ENCODE data around the gene TP53RK. TPM values are rescaled to one million over a fixed set of nuclear protein-coding genes. Genes with fewer than 3 reads are reported as not detected.

The TP53RK gene
- total RNA-seq, 1 experiment from 2014 or later = 45.4 TPM

DNA sequence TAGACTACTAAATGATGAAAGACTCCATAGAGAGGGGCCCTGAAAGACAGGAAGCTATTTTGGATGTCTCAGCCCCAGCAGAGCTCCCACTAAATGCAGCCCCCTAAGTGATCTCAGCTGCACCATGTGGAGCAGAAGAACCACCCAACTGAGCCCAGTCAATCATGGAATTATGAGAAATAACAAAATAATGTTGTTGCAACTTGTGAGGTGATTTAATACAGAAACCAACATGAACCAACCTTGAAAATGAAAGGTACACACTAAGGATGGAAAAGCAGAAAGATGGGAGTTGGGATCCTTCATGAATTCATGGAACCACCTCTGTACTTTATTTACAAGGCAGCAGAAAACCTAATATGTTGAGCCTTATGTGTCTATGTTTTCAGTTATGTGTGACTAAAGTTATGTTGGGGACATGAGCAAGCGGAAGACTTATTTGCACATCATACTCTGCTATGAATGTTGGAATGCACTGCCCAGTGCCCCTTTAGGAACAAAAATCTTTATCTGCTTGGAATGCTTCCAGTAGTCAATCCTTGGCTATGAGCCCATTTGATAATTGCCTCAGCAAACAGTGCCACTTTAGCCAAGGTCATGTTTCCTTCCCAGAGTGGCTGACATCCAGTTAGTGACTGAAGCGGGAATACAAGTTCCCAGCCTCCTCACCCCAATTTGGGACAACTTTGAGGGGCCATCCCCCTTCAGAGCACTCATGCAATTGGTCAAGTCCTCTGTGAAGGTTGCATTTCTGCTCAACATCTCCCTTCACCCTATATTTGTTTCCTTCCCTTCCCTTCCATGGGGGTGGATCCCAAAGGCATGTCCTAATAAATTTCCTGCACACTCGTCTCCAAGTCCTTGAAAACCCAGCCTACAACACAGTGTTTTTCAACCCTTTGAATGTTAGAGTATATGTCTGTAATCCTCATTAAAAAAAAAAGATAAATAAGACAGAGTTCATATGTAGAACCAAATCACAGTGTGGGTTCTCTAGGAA, 18.4 kb downstream of the TP53RK start:
- DNase-seq = no peak
- Histone ChIP-seq H3K4me3 (no peak overlapping the region), H3K27me3 (no peaks in the 10 kb centered on the region), H3K27ac (no peak overlapping the region), H3K36me3 (no peaks in the 10 kb centered on the region), H3K4me1 (no peaks in the 10 kb centered on the region), H3K9me3 (replicated peaks) (no peaks in the 10 kb centered on the region; the same call in 1 of the 2 replicates)

DNA sequence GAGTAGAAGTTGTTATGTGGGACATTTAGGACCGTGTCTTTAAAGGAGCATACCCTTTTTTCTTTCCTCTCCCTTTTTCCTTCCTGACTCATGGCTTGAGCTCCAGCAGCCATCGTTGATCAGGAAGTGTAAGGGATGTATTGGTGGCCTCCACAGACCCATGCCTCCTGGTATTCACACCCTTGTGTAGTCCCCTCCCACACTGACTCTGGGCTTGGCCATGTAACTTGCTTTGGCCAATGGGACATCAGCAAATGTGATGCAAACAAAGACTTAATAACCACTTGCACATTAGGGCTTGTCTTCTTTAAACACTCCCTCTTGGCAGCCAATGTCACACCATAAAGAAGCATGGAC, 19.0 kb downstream of the TP53RK start:
- DNase-seq = no peak
- no peaks in the 10 kb centered on the region for H3K27me3 ChIP-seq
- H3K9me3 ChIP-seq (replicated peaks) = no peaks in the 10 kb centered on the region; the same call in 1 of the 2 replicates
- no peak overlapping the region for H3K4me3 ChIP-seq
- H3K36me3 ChIP-seq = no peaks in the 10 kb centered on the region
- H3K4me1 ChIP-seq = no peaks in the 10 kb centered on the region
- no peak overlapping the region for H3K27ac ChIP-seq

DNA sequence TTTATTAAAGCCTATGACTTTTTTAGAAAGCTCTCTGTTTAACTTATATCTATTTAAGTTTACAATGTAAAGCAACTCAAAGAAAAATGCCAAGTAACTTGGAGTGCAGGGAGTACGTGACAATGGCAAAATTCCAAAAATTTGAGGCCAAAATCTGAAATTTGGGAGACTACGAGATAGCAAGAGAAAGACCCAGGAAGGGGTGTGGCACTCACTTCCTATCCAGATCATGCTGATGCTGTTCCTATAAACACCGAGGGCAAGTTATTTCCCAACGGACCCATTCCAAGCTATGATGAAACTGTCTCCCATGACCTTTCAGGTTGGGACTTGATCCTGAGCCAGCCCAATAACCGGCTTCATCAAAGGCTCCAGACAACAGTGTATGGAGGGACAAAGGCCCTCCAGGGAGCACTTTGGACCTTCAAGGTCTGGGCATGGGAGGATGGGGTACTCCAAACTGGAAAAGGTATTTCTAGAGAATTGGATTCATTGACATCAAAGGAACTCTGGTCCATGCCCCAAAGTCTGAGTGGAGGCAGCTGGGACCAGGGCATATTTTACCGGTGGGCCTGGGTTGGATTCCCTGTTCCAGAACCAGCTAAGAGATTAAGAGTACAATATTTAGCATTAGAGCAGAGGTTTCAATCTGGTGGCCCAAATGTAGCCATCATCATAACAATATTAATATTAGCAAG, 22.3 kb downstream of the TP53RK start:
- Histone ChIP-seq H3K4me1 (no peaks in the 10 kb centered on the region), H3K4me3 (no peak overlapping the region), H3K36me3 (no peaks in the 10 kb centered on the region), H3K27me3 (no peaks in the 10 kb centered on the region), H3K27ac (no peak overlapping the region), H3K9me3 (replicated peaks) (no peaks in the 10 kb centered on the region; the same call in 1 of the 2 replicates)
- no peak for DNase-seq

DNA sequence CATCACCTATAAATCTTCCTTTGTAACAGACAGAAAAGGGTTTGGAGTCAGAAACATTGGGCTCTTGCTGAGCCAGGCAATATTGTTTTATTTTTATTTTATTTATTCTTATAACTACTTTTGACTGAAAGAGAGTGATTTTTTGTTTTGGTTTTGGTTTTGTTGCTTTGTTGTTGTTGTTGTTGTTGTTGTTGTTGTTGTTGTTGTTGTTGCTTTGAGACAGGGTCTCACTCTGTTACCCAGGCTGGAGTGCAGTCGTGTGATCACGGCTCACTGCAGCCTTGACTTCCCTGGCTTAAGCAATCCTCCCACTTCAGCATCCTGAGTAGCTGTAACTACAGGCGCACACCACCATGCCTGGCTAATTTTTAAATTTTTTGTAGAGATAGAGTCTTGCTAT, 22.9 kb downstream of the TP53RK start:
- no peaks in the 10 kb centered on the region for H3K4me1 ChIP-seq
- H3K27me3 ChIP-seq = no peaks in the 10 kb centered on the region
- H3K36me3 ChIP-seq = no peaks in the 10 kb centered on the region
- H3K9me3 ChIP-seq (replicated peaks) = no peaks in the 10 kb centered on the region; the same call in 1 of the 2 replicates
- H3K27ac ChIP-seq = no peak overlapping the region
- no peak for DNase-seq
- H3K4me3 ChIP-seq = no peak overlapping the region

DNA sequence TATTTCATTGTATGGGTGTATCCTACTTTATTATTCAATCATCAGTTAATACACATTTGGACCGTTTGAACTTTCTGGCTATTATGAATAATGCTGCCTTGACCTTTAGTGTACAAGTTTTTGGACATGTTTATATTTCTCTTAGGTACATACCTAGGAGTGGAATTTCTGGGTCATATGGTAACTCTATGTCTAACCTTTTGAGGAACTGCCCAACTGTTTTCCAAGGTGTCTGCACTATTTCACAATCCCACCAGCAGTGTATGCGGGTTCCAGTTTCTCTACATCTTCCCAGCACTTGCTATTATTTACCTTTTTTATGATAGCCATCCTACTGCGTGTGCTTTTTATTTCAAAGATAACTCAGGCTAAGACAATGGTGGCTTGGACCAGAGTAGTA, 23.6 kb downstream of the TP53RK start:
- Histone ChIP-seq H3K36me3 (no peaks in the 10 kb centered on the region), H3K4me1 (no peaks in the 10 kb centered on the region), H3K9me3 (replicated peaks) (no peaks in the 10 kb centered on the region), H3K4me3 (no peak overlapping the region), H3K27ac (no peak overlapping the region), H3K27me3 (no peaks in the 10 kb centered on the region)
- DNase-seq = no peak

DNA sequence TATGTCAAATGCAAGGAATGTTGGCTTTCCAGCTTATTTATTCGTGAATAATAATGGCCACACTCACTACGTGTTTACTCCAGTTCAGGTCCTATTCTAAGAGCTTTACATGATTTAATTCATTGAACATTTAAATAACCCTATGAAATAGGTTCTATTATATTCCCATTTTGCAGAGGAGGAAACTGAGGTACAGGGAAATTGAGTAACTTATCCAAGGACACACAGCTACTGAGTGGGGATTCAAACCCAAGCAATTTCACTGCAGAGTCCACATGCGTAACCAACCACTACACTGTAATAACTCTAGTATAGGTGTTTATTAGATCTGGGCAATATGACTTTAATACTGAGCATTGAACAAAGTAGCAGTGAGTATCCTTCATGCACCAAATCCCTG, 25.7 kb downstream of the TP53RK start:
- no peaks in the 10 kb centered on the region for H3K4me1 ChIP-seq
- no peaks in the 10 kb centered on the region for H3K27me3 ChIP-seq
- no peak overlapping the region for H3K4me3 ChIP-seq
- H3K27ac ChIP-seq = no peak overlapping the region
- DNase-seq = no peak
- H3K36me3 ChIP-seq = no peaks in the 10 kb centered on the region
- H3K9me3 ChIP-seq (replicated peaks) = peaks cover 3% of the 10 kb centered on the region; the same call in 1 of the 2 replicates

DNA sequence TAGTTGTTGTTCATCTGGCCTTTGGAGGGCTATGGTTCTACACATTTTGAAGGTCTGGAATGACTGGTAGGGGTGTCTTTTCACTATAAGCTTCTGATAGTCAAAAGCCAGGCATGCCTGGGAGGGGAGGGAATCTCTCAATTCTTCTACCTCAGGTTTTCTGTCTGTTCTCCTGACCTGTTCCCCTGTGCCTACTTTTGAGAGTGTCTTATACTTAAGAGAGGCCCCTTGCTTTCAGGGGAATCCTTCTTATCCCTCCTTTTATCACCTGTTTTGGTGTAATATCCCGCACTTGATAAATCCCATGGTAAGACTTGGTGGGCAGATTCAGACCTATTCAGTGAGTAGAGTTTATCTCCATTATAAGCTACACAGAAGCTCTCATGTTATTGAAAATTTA, 27.6 kb downstream of the TP53RK start:
- H3K27me3 ChIP-seq = no peaks in the 10 kb centered on the region
- H3K9me3 ChIP-seq (replicated peaks) = peaks cover 3% of the 10 kb centered on the region; the same call in 1 of the 2 replicates
- no peak overlapping the region for H3K4me3 ChIP-seq
- H3K36me3 ChIP-seq = no peaks in the 10 kb centered on the region
- no peaks in the 10 kb centered on the region for H3K4me1 ChIP-seq
- no peak for DNase-seq
- H3K27ac ChIP-seq = no peak overlapping the region

DNA sequence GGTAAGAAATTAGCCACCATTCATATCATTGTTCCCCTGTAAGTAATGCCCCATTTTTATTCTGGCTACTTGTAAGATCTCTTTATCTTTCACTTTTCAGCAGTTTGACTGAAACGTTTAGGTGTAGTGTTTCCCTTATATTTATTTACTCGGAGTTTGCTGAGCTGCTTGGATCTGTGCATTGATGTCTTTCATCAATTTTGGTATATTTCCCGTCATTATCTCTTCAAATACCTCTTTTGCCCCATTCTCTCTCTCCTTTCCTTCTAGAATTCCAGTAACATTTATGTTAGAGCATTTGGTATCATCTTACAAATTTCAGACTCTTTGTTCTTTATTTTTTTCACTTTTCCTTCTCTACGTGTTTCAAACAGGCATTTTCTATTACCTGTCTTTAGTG, 28.8 kb downstream of the TP53RK start:
- Histone ChIP-seq H3K9me3 (replicated peaks) (peaks cover 3% of the 10 kb centered on the region; the same call in 1 of the 2 replicates), H3K4me3 (no peak overlapping the region), H3K36me3 (no peaks in the 10 kb centered on the region), H3K4me1 (no peaks in the 10 kb centered on the region), H3K27ac (no peak overlapping the region), H3K27me3 (no peaks in the 10 kb centered on the region)
- no peak for DNase-seq

DNA sequence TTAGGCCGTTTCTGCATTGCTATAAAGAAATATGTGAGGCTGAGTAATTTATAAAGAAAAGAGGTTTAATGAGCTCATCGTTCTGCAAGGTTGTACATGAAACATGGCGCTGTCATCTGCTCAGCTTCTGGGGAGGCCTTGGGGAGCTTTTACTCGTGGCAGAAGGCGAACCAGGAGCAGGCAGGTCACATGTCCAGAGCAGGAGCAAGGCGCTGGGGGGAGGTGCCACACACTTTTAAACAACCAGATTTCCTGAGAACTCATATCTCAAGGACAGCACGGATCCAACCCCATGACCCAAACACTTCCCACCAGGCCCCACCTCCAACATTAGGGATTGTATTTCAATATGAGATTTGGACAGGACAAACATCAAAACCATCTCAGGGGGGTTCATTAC, 31.6 kb downstream of the TP53RK start:
- Histone ChIP-seq H3K4me3 (no peak overlapping the region), H3K9me3 (replicated peaks) (peaks cover 3% of the 10 kb centered on the region; the same call in 1 of the 2 replicates), H3K36me3 (no peaks in the 10 kb centered on the region), H3K4me1 (no peaks in the 10 kb centered on the region), H3K27ac (no peak overlapping the region), H3K27me3 (no peaks in the 10 kb centered on the region)
- no peak for DNase-seq

DNA sequence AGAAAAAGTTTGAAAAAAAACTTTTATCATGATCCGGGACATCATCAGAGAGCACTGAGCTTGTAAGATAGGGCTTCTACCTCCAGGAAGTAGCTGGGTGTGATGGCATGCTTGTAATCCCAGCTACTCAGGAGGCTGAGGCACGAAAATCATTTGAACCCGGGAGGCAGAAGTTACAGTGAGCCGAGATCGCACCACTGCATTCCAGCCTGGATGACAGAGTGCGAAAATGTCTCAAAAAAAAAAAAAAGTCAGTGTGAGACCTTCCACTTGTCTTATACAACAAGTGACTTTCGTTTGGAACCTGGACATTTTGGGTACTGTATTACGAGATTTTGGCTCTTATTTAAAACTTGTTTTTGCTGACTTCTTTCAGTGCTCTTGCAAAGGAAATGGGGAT, 32.1 kb downstream of the TP53RK start:
- H3K36me3 ChIP-seq = no peaks in the 10 kb centered on the region
- peaks cover 3% of the 10 kb centered on the region; the same call in 1 of the 2 replicates for H3K9me3 ChIP-seq (replicated peaks)
- no peaks in the 10 kb centered on the region for H3K27me3 ChIP-seq
- no peak for DNase-seq
- no peak overlapping the region for H3K27ac ChIP-seq
- H3K4me3 ChIP-seq = no peak overlapping the region
- no peaks in the 10 kb centered on the region for H3K4me1 ChIP-seq

DNA sequence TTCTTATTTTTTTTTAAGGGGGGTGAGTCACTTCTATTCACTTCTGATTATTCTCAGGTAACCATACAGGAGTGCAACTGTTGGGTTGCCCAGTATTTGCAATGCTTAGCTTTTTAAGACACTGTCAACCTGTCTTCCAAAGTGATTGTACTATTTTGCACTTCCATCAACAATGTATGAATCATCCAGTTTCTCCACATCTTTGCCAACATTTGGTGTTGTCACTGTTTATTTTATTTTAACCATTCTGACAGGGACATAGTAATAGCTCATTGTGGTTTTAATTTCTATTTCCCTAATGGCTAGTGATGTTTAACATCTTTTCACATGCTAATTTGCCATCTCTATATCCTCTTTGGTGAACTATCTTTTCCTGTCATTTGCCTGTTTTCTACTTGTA, 36.5 kb downstream of the TP53RK start:
- Histone ChIP-seq H3K4me1 (no peaks in the 10 kb centered on the region; the same call in 1 of the 2 replicates), H3K27ac (no peak overlapping the region), H3K4me3 (no peak overlapping the region), H3K9me3 (replicated peaks) (no peaks in the 10 kb centered on the region), H3K36me3 (no peaks in the 10 kb centered on the region), H3K27me3 (no peaks in the 10 kb centered on the region)
- DNase-seq = no peak

DNA sequence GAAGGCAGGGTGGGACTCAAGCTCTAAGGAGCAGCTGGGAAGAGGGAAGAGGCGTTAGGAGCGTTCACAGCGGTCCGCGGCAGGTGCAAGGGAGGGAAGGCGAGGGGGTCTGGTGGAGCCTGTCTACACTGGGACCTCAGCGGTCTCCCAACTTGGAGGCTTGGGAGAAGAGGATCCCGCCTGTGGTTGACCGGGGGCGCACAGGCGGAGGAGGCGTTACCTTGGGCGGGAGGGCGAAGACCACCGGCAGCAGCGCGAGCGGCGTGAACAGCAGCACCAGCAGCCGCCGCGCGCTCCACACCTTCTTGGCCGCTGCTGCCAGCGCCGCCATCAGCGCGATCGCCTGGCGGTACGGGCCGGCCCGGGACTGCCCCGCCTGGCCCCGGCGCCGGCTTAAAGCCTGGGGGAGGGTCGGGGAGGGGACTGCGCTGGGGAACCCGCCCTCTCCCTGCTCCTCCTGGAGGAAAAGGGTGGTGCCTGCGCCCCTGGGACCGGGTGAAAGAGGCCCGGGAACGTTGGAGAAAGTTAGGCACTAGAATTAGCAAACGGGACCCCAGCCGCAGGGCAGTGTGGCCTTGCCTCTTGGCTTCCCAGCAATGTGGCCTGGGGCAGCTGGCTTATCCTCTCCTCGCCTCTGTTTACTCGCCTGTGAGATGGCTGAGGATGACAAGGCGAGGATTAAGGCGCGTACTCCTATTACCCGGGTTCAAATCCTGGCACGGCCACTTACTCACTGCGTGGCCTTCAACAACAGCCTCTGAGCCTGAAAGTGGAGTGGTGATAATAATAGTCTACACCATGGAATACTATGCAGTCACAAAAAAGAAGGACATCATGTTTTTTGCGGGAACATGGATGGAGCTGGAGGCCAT, 37.9 kb downstream of the TP53RK start, which contains the start of gene SLC13A3:
Gene SLC13A3 (minus strand): TSS at position 369 of the 872 bp plus-strand sequence. CDS start 38 bp downstream, at position 331.
- Histone ChIP-seq H3K9me3 (replicated peaks) (no peaks in the 10 kb centered on the region), H3K36me3 (no peaks in the 10 kb centered on the region), H3K27ac (no peak within 1 kb of the TSS), H3K27me3 (no peaks in the 10 kb centered on the region), H3K4me3 (no peak within 1 kb of the TSS), H3K4me1 (no peaks in the 10 kb centered on the region; the same call in 1 of the 2 replicates)
- DNase-seq = no peak

DNA sequence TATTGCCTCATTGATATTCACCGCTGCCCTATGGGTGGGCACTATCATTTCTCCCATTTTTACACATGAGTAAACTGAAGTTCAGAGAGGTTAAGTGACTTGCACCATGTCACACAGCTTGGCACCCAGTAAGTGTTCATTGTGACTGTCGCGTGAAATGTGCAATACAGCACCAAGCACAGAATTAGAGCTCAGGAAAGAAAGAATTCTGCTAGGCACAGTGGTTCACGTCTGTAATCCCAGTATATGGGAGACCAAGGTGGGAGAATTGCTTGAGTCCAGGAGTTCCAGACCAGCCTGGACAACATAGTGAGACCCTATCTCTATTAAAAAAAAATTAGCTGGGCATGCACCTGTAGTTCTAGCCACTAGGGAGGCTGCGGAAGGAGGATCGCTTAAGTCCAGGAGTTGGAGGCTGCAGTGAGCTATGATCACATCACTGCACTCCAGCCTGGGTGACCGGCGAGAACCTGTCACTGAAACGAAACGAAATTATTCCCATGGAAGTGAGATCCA, 38.6 kb downstream of the TP53RK start:
- H3K9me3 ChIP-seq (replicated peaks) = no peaks in the 10 kb centered on the region

DNA sequence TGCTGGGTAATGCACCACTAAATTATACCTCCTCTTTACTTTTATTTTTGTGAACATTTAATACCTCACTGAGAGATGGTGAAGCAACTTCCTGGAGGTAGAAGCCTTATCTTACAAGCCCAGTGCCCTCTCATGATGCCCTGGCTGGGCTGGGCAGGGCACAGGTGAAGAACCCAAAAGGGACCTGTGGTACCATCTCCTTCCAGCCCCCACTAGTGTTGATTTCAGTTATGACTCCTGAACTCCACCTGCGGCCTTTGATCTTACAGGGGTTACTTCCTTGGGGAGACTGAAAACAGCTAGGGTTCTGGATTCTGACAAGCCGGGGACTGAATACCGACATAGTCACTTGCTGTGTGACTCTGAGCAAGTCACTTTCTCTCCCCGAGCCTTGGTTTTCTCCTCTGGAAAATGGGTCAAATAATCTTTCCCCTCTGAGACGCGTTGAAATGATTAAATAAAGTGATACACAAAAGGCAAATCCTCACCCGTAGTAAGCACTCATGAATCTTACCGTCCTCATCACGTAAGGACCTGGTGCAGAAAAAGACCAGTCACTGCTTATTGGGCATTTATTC, 39.2 kb downstream of the TP53RK start:
- Histone ChIP-seq H3K9me3 (replicated peaks) (no peaks in the 10 kb centered on the region), H3K27ac (no peak overlapping the region), H3K4me1 (no peaks in the 10 kb centered on the region; the same call in 1 of the 2 replicates), H3K4me3 (no peak overlapping the region), H3K27me3 (no peaks in the 10 kb centered on the region), H3K36me3 (no peaks in the 10 kb centered on the region)
- DNase-seq = no peak

More for the DNA sequence above, 38.6 kb downstream of the TP53RK start:
- H3K27ac ChIP-seq = no peak overlapping the region
- no peak for DNase-seq
- no peak overlapping the region for H3K4me3 ChIP-seq
- no peaks in the 10 kb centered on the region for H3K27me3 ChIP-seq
- no peaks in the 10 kb centered on the region for H3K36me3 ChIP-seq
- no peaks in the 10 kb centered on the region; the same call in 1 of the 2 replicates for H3K4me1 ChIP-seq
